H1 (cell line): ENCODE results near the gene HMGB4. TPM values are rescaled to one million over a fixed set of nuclear protein-coding genes. Genes with fewer than 3 reads are reported as not detected.

Source experiments
- ATF2 ChIP-seq: IDR thresholded peaks from 2 replicates; pipeline ENCODE4 v1.6.1; 2012; ENCODE audit warnings: low read length, inconsistent platforms
- CHD7 ChIP-seq: fragments of 300-600 bp; sonication (generic); IDR thresholded peaks from 2 replicates; pipeline ENCODE4 v1.7.1; 2012; ENCODE audit warnings: low read length, moderate library complexity, mild to moderate bottlenecking, inconsistent platforms; ENCODE audit not compliant: insufficient replicate concordance
- SP2 ChIP-seq: IDR thresholded peaks from 2 replicates; pipeline ENCODE4 v1.6.1; 2012; ENCODE audit warnings: mild to moderate bottlenecking, low read length, inconsistent platforms
- TAF7 ChIP-seq: optimal IDR thresholded peaks from 2 replicates; pipeline ENCODE3; 2011; ENCODE audit warnings: low read depth, mild to moderate bottlenecking, inconsistent platforms, low read length, moderate library complexity, borderline replicate concordance
- polyA plus RNA-seq, 7 experiments: library from polyadenylated mRNA; depleted of rRNA in 3 of 7; stranded (reverse) in 5 of 7; unstranded in 2 of 7; fragments of >200 nt in 5 of 7; fragments of 200-250 nt in 2 of 7; gene quantifications; 1 replicate in 5 of 7; 2 replicates in 1 of 7; 4 replicates in 1 of 7; pipeline versions ENCODE4 v1.2.1 to v1.2.3, GENCODE V29; 2011 to 2013; ENCODE audit warnings: missing spikeins in 2 of 7, mixed read lengths in 2 of 7
- total RNA-seq: library from RNA; stranded (reverse); fragmentation: NEBNext Ultra II Directional; extraction: Animal tissue kit (Norgen Biotek cat#: 25700); gene quantifications from 2 replicates; pipeline ENCODE4 v1.2.1, GENCODE V29; 2021

HMGB4 gene
- total and polyA plus RNA-seq, 2 of the 8 experiments (the other 6 are each of a cell fraction or from before 2014, with no cell fraction given): not detected

GRCh38 chr1:33867684-33868083 is 3.8 kb downstream of the HMGB4 start (continued):
- no peak for TF ChIP-seq CHD7
- no peak for TF ChIP-seq ATF2
- no peak for TF ChIP-seq SP2
- TF ChIP-seq TAF7: no peak
